ENCODE data around the gene RYR2. TPM values are rescaled to one million over a fixed set of nuclear protein-coding genes. Genes with fewer than 3 reads are reported as not detected.

Gene RYR2
- total and polyA plus RNA-seq, 2 of the 8 experiments (the other 6 are each of a cell fraction or from before 2014, with no cell fraction given), result 1.3 to 4.4 TPM

GRCh38 chr1:237700181-237700580 lies 658.2 kb downstream of the RYR2 start:
- TF ChIP-seq GTF2F1 (IDR thresholded peaks at IDR 0.05; ENCODE audit: borderline replicate concordance, low read depth, low read length) (no peak), EGR1 (IDR thresholded peaks at IDR 0.05; ENCODE audit: borderline replicate concordance, low read depth, low read length) (no peak), BACH1 (IDR thresholded peaks at IDR 0.05; ENCODE audit: low read length) (no peak), CBX8 (IDR thresholded peaks at IDR 0.05; ENCODE audit: borderline replicate concordance, low read depth, low read length) (no peak), MAX (IDR thresholded peaks at IDR 0.05) (no peak), RXRA (IDR thresholded peaks at IDR 0.05; ENCODE audit: insufficient read depth, low read depth, low read length) (no peak), POU5F1 (IDR thresholded peaks at IDR 0.05; ENCODE audit: low read depth, low read length) (no peak), ZNF274 (IDR thresholded peaks at IDR 0.05; ENCODE audit: borderline replicate concordance, extremely low read depth, low read length) (no peak), CHD1 (IDR thresholded peaks at IDR 0.05; ENCODE audit: low read depth, low read length) (no peak), SP1 (IDR thresholded peaks at IDR 0.05; ENCODE audit: low read depth, low read length) (no peak), HDAC2 (IDR thresholded peaks at IDR 0.05; ENCODE audit: borderline replicate concordance in 1 of 2, low read depth in 2 of 2, low read length in 2 of 2) (no peak), SRF (IDR thresholded peaks at IDR 0.05; ENCODE audit: low read depth, low read length) (no peak), KDM5A (IDR thresholded peaks at IDR 0.05; ENCODE audit: low read length) (no peak), PHF8 (conservative IDR thresholded peaks at IDR 0.05; ENCODE audit: low read depth, low read length) (no peak)
- Histone ChIP-seq H2BK15ac (ENCODE audit: low read length) (no peak overlapping the region), H3K23me2 (ENCODE audit: low read depth, low read length) (no peaks in the 10 kb centered on the region), H3K27me3 (replicated peaks in 1 of 4; ENCODE audit: control insufficient read depth in 3 of 4, extremely low read depth in 1 of 4, insufficient read depth in 3 of 4, low read length in 3 of 4) (no peaks in the 10 kb centered on the region), H3K4me1 (replicated peaks in 1 of 4; ENCODE audit: control insufficient read depth in 3 of 4, insufficient read depth in 4 of 4, low read length in 3 of 4) (no peaks in the 10 kb centered on the region), H2AFZ (ENCODE audit: low read length) (no peak overlapping the region), H3K9ac (replicated peaks in 1 of 4; ENCODE audit: extremely low read depth in 1 of 4, low read depth in 3 of 4, low read length in 3 of 4) (no peak overlapping the region), H3K79me1 (ENCODE audit: low read depth, low read length) (no peaks in the 10 kb centered on the region), H3K14ac (ENCODE audit: insufficient read length) (no peak overlapping the region), H3K23ac (ENCODE audit: insufficient read length) (no peak overlapping the region), H4K20me1 (replicated peaks in 1 of 2; ENCODE audit: control insufficient read depth in 1 of 2, insufficient read depth in 2 of 2, low read length in 2 of 2) (no peaks in the 10 kb centered on the region), H4K91ac (replicated peaks; ENCODE audit: insufficient read length, low read length) (no peak overlapping the region), H2BK5ac (ENCODE audit: low read depth, low read length) (no peak overlapping the region), H2AK5ac (ENCODE audit: low read depth, low read length) (no peak overlapping the region), H3K27ac (ENCODE audit: low read depth, low read length) (no peak overlapping the region), H2BK120ac (replicated peaks; ENCODE audit: low read depth, low read length) (no peak overlapping the region), H3K36me3 (ENCODE audit: control insufficient read depth in 2 of 4, insufficient read depth in 4 of 4, low read length in 3 of 4) (no peaks in the 10 kb centered on the region), H2BK12ac (ENCODE audit: low read depth, low read length) (no peak overlapping the region), H3K4me3 (ENCODE audit: extremely low read depth in 1 of 4, insufficient read depth in 2 of 4, low read depth in 3 of 4, low read length in 4 of 4) (no peak overlapping the region), H4K8ac (ENCODE audit: extremely low read depth, insufficient read depth, low read length) (no peak overlapping the region), H3K18ac (ENCODE audit: extremely low read depth, low read length) (no peak overlapping the region), H3K4me2 (ENCODE audit: insufficient read depth in 1 of 2, low read depth in 2 of 2, low read length in 2 of 2) (no peak overlapping the region), H4K5ac (ENCODE audit: insufficient read length, low read depth, low read length) (no peak overlapping the region), H3K79me2 (ENCODE audit: control insufficient read depth in 1 of 2, insufficient read depth in 2 of 2, low read length in 2 of 2) (no peaks in the 10 kb centered on the region), H2BK20ac (ENCODE audit: low read length) (no peak overlapping the region), H3K56ac (replicated peaks; ENCODE audit: insufficient read length, low read depth, low read length) (no peak overlapping the region), H3K4ac (replicated peaks; ENCODE audit: insufficient read length, low read depth, low read length) (no peak overlapping the region), H3K9me3 (ENCODE audit: insufficient read depth in 2 of 2, low read depth in 1 of 2, low read length in 1 of 2) (no peaks in the 10 kb centered on the region)
- 95% methylated on average over 5 of the region's 5 CpGs; no CpG with 5 or more reads in 1 of the 2 experiments for WGBS, 2 experiments (ENCODE audit: extremely low coverage in 1 of 2, insufficient coverage in 1 of 2, insufficient read length in 1 of 2, insufficient replicate concordance in 2 of 2, low coverage in 1 of 2, low lambda C conversion rate in 2 of 2, missing lambda C conversion rate in 1 of 2)
- CTCF ChIA-PET (ENCODE audit: partially characterized antibody), result no interaction called here
- FAIRE-seq (no peak), DNase-seq (ENCODE audit: low read depth in 1 of 2, low spot score in 2 of 2) (no peak)
- POLR2A ChIA-PET (ENCODE audit: partially characterized antibody), result no interaction called here
